GM21528 (cell line): ENCODE data around the gene SATB2.

ENCODE experiments used
- ATAC-seq: cut with Tn5 transposase; IDR thresholded peaks from one replicate; pipeline ENCODE4 v1.9.1; 2021; ENCODE audit warnings: mild to moderate bottlenecking, moderate library complexity; ENCODE audit not compliant: unreplicated experiment, low FRiP score

The SATB2 gene

DNA sequence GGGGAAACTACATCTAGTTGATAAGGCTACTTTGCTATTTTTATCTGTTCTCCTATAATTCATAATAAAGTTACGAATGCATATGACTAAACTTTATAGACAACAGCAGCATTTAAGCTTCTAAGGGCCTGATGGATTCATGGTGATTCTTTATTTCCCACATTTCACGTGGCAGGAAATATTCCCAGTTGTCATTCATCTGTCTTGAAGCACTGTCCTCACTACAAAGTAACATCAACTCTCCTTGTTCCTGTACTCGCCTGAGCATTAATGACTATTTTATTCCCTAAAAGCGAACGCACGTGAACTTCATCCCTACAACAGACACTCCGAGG lies 2.6 kb downstream of the SATB2 start:
- no peak for ATAC-seq

DNA sequence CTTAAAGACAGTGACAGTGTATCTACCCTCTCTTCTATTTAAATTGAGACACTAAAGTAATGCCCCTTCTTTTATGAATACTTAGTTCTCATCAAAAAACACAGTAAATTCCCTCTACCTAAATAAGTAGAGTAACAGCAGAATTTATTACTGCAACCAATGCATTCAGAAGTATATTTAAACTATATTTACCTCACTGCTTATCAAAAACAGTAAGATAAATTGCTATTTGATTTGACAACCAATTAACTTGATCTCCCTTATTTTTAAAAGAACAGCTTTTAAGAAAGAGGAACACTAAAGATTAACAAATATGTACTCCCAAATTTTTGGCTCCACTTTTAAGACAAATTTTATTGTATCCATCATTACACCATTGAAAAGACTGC lies 4.8 kb downstream of the SATB2 start:
- no peak for ATAC-seq

DNA sequence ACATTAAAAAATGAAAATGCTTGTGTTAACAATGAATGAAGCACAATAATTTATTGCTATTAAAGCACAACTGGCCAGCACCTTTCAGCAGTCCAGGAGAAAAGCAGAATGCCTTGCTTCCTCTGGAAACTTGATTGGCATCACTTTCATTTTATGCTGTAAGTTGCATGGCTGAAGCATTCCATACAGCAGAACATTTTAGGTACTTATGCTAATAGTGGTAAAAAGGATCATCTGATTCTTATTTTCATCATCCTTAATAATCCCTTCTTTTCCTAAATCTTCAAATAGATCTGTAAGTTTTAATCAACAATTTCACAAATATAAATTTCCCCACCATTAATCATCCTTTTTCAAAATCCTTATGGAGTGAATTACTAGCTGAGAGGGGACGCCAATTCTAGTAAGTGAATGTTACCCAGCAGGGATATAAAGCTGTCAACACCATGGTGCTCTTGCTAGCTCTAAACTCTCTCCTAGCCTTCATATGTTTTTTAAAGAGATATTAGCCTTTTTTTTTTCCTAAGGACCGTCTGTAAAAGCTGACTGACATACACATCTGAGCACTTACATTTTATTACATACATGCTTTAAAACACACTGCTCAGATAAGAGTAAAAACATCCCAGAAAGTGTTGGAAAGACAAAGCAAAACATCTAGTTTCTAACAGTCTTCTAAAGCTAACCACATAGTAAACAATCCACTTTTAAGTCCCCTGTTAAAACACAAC lies 5.3 kb downstream of the SATB2 start:
- ATAC-seq = no peak

DNA sequence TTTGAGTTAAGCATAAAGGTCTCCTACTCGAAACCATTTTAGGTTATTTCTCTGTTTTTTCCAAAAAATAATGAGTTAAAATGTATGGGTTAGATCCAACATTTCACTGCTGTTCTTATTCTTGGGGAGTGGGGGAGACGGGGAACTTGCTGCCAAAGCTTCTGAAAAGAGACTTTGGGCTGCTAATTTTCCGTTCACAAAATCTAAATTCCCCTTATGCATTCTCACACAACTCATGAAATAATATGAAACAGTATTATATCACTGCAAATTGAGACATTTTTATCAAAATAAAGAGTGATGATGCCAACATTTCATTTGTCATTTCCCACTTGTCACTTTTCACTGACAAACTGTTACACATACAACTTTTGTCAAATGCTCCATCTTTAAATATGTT lies 7.8 kb downstream of the SATB2 start:
- ATAC-seq = no peak

DNA sequence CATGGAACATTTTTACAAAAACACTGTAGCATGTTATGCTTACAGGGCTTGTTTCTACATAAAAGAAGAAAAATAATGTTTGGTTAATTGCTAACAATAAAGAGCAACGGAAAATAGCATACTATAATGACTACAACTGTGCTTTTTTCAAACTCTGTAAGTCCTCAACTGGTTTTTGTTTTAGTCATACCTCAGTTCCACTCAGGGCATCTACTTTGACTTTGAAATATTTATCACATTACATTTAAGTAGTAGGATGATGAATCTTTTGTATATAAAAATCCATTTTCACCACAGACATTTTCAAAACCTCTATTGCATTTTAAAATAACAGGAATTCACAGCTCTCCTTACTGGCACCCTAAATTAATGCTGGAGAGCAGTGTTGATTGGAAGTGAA lies 8.3 kb downstream of the SATB2 start:
- no peak for ATAC-seq

DNA sequence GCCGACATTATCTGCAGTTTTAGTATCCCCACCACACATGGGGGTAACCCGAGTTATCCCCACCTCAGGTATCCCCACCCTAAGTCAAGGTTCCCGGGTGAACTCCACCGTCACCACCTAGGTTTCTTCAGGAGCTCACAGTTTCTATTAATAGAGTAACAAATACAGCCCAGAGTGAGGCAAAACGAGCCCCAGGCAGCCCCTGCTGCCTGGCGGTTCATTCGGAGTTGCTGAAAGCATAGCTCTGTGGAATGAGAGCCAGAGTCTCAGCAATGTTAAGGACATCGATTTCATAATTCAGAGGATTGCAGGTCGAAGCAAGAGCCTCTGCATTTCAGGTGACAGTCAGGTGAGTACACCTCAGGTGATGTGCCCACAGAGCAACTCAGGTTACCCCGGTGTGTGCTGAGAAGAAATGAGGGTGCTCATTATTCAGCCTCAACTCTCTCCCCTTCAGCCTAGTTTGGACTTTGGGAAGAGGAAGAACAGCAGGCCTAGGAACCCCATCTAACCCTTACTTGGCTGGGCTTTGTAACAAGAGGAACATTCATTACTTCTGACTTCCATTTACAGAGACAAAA lies 10.7 kb downstream of the SATB2 start:
- no peak for ATAC-seq

DNA sequence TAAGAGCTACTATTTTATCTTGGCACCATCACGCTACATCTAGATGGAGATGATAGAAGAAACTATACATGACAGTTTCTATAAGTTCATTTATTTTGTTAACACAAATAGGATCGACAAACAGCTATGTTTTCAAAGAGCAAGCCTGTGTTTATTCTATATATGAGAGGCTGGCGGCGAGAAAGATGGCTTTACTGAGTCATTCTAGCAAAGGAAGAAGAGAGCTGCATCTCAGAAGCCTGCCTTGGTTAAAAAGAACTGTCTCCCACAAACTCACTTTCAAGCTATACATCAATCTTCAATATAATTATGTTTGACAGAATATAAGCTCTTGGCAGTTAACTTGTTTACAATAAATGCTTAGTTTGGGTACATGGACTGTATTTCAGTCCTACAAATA lies 13.0 kb downstream of the SATB2 start:
- no peak for ATAC-seq

DNA sequence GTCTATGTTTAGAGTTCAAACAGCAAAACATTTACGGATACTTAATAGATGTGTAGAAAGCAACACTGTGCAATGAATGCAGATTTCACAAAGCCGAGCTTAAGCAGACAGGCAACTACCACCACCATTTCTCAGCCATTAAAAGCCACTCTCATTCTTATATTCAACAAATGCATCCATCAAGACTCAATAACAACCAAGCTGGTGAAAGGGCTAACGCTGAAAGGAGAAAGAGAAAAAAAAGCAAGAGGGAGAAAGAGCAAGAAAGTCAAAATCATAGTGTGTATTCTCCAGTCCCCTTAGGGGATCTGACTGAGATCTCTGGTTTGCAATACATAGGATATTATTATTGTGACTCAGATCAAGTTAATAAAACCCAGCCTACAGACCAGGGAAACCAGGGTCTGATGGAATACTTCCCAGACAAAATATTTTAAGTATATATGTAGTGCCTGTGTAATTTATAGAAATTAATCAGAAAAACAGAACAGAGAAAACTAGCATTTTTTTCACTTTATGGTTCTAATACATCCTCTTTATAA lies 14.1 kb downstream of the SATB2 start:
- no peak for ATAC-seq

DNA sequence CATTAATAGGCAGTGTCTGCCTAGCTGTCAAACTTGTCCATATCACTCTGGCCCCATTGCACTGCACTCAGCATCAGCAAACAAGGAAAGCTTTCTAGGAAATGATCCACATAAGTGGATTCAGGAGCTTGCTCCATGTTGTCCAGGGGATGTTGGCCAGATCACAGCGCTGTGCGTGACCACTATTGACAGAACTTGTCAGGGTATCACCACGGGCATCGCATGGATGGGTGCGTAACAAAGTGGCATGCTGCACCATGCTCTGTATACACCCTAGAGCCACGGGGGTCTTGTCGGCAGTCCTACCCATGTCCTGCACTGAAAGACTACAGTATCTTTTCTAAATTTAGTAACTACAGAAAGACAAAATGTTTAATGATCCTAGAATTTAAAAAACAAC lies 15.6 kb downstream of the SATB2 start:
- no peak for ATAC-seq

DNA sequence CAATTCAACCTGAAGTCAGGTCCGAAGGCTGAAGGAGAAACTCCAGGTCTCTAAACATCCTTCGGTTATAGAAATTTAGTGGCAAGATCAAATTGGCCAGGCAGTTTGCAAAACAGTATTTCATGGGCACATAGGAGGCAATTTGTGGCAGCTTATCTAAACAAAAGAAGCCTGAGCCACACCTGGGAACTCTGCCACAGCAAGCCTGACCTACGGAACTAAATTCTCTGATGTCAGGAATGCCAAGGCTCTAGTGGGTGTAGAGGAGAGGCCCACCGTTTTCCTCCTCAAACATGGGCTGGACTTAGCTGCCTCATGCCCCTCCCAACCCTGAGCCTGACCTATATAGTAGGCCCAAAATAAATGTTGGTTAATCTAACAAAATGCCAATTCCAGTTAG lies 16.0 kb downstream of the SATB2 start:
- ATAC-seq = no peak

DNA sequence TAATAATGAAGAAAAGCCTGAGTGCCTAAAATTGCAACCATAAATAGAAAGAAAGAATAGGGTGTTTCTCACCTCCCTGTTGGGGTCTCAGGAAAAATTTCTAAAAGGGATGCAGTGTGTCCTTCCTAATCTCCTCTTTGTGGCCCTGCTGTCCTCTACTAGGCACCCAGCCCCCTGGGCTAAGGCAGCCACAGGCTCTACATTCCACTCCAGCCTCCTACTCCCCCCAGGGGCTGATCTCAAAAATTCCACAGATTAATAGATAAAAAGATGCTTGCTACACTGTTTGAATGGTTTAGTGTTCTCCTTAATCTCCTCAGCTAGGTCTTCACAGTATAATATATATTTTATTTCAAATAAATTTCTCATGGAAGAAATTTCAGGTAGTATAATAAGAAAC lies 17.6 kb downstream of the SATB2 start:
- ATAC-seq = no peak

DNA sequence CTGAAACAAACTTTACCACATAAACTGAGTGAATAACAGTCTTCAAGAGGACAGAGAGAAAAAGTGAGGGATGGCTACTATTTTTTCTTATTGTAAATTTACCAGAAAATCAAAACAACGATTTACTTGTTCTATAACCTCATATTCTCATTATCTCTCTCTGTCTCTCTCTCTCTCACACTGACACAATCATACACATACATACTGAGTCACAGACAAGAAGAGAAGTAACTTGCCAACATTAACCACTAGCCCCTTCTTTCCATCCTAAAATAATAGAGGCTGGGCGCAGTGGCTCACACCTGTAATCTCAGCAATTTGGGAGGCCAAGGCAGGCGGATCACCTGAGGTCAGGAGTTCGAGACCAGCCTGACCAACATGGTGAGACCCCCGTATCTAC lies 18.2 kb downstream of the SATB2 start:
- no peak for ATAC-seq

DNA sequence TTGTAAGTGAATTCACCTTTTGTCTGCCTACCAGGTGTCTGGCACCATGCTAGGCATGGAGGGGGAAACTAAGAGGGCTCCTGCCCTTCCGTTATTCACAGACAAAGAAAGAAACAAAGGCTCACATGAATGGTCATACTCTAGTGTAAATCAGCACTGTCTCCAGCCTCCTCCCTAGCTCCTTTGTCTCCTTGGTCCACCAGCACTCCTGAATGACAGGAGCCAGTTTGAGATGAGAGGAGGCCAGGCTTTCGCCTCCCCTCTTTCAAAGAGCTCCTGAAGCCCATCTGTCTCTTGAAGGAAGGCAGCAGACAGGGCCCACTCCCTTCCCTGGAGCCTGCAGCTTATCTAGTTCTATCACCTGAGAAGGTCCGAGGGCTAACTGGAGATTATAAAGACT lies 18.7 kb downstream of the SATB2 start:
- ATAC-seq = no peak

DNA sequence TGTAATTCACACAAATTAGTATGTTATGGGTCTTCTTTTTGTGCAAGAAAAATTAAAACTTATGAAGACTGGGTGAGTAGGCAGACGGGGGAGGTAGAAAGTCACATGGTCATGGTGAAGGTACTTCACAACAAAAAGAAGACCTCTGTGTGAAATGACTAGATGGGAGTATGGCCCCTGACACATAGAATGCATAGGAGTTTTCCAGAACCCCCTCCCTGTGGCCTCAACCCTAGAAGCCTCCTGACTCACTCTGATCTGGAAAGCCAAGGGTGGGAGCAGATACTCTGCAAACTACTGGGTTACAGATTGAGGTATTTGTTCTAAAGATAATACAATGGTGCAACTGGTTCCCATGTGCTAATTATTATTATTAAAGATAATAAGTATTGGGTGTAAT lies 23.2 kb downstream of the SATB2 start:
- no peak for ATAC-seq

DNA sequence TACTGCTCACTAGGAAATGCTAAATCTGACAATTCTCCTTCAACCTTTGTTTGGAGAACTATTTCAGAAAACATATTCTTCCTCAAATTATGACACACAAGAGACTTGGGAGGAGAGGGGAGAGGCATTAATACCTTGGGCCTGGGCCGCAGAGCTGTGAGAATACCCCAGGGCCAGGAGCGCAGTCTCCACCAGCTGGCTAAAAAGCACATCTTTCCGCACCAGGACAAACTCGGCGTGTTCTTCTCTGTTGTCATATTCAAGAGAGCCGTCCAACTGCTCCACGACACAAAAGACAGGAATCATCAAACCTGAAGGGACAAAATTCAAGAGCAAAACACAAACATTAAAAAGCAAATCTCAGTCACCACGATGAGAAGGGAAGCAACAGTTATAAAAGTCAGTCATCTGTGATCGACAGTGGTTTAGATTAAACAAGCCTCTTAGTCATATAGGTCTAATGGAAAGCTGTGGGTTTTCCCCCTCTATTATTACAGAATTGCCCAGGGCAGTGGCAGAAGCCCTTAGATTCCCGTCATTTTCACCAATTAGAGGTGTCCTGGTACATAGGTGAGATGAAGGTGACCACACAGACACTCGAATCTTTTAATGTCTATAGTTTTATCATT lies 24.4 kb downstream of the SATB2 start:
- no peak for ATAC-seq

DNA sequence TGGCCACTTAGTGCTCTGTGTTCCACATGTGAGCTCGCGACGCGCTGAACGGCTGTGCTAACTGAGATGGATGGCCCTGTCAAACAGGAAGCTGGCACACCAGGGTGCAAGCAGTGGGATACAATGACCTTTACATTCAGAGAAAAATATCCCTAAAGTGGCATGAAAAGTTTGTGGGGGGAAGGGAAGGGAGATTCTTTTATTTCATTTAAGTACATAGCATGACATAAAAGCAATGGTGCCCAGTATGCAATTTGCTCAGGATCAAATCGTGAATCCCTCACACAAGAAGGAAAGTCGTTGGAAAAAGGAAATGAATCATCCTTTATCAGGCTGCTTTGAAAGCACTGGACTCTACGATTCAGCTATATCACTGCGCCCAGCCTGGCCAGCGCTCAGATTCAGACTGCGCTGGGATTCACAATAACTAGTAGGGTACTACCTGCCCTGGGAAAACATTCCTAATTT lies 26.0 kb downstream of the SATB2 start:
- no peak for ATAC-seq

DNA sequence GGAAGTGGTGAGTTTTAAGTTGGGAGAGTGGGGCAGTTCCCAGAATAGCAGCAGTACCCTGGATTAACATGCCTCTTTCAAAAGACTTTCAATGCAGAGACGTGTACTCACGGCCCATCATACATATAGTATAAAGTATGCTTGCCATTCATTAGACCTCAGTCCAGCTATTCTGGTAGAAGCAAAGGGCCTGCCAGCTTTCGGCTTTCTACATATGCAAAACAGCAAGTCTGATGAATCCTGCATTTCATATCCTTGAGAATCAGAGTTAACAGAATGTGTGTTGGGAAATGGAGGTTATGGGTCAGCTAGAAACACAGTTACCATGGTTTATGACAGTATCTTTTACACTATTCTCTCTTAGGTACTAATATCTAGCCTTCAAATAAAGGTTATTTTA lies 27.5 kb downstream of the SATB2 start:
- no peak for ATAC-seq

DNA sequence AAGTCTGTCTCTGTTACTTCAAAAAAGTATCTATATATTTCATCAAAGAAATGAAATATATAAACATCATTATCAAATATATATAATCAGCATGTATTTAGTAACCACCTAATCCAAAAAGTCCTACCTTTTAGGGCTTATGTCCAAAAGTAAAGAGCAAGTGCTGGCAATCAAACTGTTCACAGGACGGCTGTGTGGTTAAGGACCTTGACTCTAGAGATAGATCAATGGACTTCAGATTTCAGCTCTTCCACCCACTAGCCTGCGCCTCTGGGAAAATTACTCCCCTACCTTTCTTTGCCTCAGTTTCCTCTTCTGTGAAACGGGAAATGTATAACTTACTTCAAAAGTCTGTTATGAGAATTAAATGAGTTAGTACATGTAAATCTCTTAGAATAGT lies 29.4 kb downstream of the SATB2 start:
- no peak for ATAC-seq

DNA sequence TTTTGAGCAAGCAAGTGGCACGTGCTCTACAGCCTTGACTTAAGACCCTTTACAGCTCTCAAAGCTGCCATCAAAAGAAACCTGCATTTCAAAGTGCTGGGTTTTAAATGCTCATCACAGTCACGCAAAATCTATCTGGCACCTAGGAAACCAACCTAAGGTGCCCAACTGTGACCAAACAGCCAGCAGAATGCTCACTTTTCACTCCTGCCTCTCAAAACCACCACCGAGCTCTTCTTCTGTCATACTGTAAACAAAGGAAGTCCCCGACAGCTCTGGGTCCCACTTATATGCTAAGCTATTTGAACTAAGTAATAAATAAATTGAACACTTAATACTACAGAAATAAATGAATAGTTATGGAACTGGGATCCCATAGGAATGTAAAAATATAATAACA lies 33.6 kb downstream of the SATB2 start:
- ATAC-seq = no peak

DNA sequence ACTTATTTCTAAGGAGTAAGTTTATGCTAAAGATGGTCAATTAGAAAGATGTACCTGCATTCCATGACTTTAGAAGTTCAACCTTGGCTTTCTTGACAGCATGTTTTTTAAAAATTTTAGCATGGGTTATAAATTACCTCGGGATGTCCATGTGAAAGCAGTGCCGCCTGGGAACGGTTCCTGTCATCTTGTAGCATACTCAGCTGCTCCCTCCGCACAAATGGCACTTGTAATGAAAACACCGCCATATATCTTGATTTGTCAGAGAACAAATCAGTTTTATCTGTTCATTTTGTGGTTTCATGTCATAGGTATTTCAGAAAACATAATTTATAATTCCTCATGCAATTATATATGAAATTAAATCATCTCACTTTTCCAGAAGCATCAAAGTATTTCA lies 38.3 kb downstream of the SATB2 start:
- ATAC-seq = no peak

DNA sequence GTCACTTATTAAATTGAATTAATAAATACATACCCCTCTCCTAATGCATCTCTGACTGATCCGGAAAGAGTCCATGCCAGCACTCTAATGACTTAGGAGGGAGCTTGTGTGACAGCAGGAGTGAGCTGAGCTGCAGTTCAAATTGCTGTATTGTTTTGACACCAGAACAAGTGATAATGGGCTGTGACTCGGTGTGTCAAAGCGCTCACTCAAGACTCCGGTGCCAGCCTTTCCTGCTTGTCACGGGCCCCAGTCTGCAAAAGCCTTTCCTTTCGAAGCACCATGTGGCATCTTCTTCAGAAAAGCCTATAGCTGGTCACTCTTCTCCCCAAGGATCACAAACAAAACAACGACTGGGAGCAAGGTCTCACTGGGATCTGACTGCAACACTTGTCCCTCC lies 43.3 kb downstream of the SATB2 start:
- ATAC-seq = no peak

DNA sequence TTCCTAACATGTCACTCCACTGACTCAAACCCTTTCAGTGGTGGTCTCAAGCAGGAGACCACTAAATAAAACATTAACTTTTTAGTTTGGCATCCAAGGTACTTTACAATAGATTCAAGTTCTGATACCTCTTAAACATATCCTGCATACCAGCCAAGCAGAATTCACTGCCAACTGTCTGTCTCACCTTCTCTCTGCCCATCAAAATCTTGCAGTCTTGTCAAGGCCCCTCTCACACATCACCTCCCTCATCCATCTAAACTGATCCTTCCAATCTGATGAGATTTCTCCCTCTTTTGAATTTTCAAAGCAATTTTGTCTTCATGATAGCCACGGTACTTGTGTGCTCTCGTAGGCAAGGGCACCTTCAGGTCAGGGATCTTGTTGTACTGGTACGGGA lies 43.7 kb downstream of the SATB2 start:
- ATAC-seq = no peak
